ENCODE results near the gene FOXN3.

DNA sequence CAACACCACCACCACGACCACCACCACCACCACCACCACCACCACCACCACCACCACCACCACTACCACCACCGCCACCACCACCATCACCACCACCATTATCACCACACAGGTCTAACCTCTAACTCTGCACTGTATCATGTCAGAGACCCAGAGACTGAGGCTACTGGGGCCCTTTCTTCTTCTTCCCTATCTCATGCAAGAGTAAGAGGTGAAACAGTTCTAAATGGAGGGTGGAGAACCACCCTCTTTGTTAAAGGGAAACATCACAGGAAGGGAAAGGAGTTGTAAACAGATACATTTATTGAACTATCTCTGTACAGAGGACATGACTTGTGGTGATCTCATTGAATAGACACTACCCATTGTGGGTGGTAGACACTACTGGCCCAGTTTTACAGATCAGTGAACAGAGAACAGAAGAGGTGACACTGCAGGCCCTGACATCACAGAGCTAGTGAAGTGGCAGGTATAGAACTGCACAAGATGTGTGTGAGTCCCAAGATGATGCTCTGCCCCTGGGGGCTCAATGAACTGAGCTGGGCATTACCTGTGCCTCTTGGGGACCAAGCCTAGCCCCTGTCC is 91.6 kb downstream of the FOXN3 start:
- TF ChIP-seq CTCF (IDR thresholded peaks at IDR 0.05) (no peak), POLR2A (IDR thresholded peaks at IDR 0.05) (no peak)

Data from lower leg skin (tissue), 3 donors.